GM19463 (cell line): ENCODE results near the gene INSM1.

Experiments used
- ATAC-seq: cut with Tn5 transposase; IDR thresholded peaks from one replicate; pipeline ENCODE4 v1.9.1; 2021; ENCODE audit warnings: mild to moderate bottlenecking, moderate library complexity; ENCODE audit not compliant: unreplicated experiment

Gene INSM1

GRCh38 chr20:20417876-20418676 lies 50.2 kb downstream of the INSM1 start:
- ATAC-seq = no peak
